Right forelimb (tissue), 1 donor: ENCODE data around the gene CARD10.

ENCODE experiments used
- DNase-seq: peaks from one replicate; pipeline ENCODE4 v3.0.0-alpha.2; 2018

CARD10 gene

DNA sequence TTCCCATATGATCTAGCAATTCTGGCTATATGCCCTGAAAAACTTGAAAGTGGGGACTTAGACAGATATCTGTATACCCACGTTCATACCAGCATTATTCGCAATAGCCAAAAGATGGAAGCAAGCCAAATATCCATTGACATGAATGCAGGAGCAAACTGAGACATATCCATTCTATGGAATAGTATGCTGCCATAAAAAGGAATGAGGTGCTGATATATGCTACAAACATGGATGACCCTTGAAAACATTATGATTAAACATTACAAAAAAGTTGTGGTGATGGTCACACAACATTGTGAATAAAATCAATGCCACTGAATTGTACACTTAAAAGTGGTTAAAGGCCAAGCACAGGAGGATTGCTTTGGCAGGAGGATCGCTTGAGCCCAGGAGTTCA lies 58.5 kb downstream of the CARD10 start:
- no peak for DNase-seq

DNA sequence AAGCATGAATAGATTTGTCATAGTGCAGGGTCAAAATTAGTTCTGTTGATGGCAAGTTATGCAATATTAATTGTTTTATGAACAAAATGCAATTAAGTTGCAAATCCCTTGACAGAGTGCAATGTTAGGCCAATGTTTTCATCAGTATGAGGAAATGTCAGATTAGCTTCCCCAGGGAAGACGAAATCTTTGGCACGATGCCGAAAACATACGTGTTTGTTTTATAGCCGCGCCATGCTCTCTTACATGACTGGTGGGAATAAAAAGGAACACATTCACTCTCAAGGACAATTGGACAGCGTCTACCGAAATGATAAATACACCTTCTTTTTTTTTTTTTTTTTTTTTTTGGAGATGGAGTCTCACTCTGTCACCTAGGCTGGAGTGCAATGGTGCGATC lies 60.0 kb downstream of the CARD10 start:
- DNase-seq, result no peak

DNA sequence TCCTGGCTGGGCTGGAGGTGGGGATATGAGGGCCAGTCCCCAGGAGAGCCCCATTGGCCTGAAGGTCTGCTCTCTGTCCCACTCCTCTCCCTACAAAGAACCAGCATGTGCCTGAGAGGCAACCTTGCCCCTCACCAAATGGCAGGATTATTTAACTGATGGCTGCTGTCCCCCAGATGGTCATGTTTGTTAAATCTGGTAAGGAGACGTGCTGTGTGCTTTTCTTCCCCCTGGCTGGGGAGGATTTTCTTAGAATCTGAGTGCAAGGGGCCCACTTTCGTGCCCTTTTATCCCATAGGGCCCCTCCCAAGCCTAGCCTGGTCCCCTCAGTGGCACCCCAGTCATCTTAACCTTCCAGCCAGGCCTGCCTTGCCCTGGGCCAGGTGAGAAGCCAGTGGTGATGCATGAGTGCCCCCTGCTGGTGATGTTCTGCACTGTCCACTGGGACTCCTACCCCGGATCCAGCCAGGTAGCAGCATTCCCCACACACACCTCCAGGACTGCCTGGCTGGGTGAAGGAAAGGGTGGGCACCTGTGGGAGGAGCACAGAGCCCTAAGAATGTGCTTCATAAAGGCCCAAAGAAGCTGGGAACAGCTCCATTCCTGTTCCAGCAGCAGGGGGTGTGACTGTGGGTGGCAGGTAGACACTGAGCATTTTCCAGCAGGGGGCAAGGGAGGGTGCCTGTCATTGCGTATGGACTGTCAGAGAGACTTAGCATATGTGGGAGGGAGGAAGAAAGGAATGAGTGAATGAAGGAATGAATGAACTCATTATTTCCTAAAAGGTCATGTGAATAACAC lies 61.9 kb downstream of the CARD10 start:
- DNase-seq, result peak; percentile 80

DNA sequence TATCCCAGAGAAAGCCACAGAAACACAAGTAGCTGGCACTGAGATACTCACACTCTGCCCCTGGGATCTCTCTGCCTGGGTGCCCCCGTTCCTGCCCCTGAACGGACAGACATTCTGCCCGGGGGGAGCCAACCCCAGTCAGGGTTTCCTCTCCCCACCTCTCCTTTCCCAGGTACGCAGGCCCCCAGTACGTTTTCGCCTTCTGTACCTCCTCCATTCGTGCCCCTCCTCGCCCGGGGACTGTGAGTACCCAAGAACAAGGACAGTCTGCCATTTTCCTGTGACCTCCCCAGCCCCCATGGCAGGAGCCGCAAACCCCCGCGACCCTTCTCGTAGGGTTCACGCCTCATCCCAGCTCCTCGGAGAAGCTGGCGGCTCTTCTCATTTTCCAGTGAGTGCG lies 62.9 kb downstream of the CARD10 start:
- DNase-seq, result no peak

DNA sequence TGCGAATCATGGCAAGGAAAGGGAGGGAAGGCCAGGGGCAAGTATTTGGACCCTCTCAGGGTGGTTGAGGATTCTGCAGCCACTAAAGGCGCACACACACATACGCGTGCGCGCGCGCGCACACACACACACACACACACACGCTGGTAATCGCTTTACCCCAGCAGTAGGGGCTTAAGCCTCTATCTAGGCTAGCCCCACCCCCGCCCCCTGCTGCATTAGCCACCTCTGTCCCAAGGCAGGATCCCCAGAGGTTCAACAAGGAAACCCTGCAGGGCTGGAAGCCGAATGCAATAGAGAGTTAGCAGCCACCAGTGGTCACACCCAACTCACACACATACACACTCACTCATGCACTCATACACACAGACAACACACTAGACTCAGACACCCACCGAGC lies 63.3 kb downstream of the CARD10 start:
- DNase-seq, result no peak

DNA sequence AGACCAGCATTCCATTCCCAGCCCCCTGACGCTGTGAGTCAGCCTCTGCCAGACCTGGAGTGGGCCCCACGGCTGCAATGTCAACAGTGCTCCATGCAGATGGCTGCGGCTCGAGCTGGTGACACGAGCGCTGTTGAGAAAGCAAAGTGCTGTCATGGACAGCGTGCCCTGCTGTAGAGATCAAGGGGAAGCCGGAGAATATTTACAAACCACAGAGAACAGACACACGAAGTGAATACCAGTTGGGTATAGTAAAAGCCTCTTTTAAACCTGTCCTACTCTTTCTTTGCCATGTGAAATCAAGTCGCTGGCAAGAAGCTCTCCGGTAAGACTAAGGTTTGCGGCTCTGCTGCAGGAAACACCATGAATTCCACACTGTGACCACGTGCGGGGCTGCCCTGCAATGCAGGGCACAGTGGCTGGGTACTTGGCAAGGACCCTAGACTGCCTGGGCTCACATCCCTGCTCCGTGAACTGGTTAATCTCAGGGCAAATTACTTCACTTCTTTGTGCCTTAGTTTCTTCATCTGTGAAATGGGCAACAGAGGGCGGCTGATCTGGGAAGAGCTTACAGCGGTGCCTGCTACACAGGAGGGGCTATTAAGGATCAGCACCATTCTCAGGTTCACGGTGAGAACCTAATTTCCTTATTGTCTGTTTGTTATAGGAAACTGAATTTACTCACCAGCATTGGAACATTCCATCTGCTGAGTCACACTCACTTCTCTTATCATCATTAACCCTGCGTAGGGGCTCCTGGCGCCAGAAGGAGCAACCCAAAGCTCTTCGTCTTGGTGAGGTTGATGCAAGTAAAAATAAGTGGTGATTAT lies 64.1 kb downstream of the CARD10 start:
- DNase-seq, result no peak

DNA sequence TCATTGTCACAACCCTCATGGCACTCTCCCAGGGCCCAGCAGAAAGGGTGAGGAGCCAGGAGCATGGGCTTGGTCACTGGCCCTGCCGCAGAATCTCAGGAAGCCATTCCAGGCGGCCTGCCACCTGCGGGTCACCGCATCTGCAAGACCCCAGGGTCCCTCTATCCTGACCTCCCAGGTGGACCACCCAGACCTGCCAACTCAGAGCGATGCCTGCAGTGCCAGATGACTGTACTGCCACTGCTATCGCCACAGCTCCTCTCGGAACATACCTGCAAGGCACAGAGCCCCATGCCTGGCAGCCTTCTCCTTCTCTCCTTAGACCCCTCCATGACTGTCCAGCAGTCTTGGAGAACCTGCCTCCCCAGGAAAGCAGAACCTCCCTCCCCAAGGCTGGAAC lies 65.5 kb downstream of the CARD10 start:
- no peak for DNase-seq

DNA sequence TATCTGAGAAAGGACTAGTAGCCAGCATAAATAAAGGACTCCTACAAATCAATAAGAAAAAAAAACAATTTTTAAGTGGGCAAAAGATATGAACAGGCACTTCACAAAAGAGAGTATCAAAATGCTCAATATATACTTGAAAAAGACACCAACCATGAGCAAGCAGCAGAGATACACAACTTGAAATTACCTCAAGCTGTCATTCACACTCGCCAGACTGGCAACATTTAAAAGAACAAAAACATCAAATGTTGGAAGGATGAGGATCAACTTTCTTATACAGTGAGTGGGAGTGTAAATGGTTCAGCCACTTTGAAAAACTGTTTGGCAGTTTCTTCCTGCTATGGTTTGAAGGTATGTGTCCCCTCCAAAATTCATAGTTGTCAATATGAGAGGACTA lies 68.0 kb downstream of the CARD10 start:
- no peak for DNase-seq

DNA sequence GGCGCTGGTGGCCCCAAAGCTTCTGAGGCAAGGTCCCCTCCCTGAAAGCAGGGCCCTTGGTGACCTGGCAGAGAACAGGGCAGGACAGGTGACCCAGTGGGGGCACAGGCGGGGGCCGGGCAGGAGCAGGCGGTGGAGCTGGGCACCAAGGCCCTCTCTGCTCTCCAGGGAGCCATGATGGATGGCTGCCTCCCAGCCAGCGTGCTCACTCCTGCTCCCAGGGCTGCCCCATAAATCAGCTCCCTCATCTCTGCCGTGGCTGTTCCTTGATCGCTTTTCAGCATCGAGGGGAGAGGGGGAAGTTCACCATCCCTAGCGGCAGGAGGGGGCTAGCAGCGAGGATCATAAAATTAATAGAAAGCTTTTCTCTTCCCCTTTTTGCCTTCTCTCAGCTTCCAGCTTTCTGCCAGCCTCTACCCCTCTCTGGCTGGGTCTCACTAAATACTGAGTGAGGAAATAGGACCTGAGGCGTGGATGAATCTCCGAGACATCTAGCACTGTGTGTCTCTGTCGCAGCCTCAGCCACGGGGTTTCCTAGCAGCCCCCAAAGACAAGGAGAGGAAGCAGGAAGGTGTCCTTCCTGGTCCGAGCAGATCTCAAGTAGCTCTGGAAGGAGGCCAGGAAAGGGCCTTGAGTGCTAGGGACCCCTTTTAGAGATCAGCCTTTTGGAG lies 69.7 kb downstream of the CARD10 start:
- DNase-seq, result no peak

DNA sequence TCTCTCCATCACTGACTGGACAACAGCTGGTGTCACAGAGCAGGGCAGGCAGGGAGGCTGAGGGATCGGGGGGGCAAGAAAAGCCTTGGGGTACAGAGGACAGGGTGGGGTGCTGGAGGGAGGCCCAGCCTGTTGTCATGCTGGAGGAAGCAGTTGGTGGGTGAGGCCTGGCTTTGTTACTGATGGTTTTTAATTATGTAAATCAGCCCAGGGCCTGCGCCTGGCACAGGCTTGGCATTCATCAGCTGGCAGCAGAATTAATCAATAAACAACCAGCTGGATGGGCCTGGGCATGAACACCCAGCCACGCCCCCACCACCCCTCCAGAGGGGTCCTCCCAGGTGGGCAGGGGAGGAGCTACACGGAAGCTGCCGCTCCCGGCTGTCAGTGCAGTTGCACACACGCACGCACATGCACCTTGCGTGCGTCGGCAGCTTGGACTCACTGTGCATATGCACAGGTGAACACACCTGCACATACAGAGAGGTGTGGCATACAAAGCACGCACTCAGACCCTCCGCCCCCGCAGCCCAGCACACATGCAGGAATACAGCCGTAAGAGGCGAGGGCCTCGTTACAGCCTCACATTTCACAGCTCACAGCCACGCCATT lies 70.6 kb downstream of the CARD10 start:
- no peak for DNase-seq

DNA sequence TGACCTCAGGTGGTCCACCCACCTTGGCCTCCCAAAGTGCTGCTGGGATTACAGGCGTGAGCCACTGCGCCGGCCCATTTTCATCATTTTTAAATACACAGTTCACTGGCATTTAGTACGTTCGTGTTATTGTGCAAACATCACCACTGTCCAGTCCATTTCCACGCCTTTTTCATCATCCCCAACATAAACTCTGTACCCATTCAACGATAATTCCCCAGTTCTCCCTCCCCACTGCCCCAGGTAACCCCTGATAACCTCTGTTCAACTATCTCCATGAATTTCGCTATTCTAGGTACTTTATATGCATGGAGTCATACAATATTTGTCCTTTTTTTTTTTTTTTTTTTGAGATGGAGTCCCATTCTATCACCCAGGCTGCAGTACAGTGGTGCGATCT lies 73.7 kb downstream of the CARD10 start:
- DNase-seq, result no peak

DNA sequence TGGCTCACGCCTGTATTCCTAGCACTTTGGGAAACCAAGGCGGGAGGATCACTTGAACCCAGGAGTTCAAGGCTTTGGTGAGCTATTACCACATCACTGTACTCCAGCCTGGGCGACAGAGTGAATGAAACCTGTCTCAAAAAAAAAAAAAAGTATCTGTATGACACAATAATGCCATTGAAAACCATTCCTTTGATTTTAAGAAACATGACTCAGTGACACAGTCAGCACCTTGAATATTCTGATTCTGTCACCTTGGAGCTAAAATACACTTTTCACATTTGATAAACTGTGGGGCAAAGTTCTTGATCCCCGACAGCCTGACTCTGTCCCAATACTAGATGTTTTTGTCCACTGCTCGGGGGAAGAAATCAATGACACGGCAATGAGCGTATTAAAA lies 75.2 kb downstream of the CARD10 start:
- no peak for DNase-seq

DNA sequence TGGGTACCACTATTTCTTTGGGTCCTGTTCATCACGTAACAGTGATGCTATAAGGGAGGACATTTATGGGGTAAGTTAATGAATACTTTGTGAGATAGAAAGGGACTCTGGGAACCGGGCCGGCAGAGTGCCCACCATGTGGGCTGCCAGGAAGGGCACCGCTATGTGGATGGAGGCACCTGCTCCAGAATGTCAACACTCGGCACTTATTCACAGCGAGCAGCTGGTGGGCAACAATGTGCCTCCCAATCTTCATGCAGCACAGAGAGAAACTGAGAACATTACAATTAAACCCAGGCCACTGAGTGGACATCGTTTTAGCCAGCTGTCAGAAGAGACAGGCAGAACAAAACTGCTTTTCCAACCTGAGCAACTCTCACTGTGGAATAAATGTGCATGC lies 76.1 kb downstream of the CARD10 start:
- DNase-seq, result no peak

DNA sequence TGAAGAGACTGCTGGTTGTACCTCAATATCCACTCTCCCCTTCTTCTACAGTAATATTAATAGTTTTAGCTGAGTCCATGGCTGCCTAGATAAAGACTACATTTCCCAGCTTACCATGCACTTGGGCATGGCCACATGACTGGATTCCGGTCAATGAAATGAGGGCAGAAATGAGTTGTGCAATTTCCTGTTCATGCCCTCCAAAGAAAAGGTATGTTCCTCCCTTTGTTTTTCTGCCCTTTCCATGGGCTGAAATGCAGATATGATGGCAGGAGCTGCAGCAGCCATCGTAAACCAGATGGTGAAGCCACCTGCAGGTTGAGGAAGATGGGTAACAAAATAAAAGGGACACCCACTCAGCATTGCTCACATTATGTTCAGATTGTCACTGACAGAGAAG lies 76.7 kb downstream of the CARD10 start:
- no peak for DNase-seq

DNA sequence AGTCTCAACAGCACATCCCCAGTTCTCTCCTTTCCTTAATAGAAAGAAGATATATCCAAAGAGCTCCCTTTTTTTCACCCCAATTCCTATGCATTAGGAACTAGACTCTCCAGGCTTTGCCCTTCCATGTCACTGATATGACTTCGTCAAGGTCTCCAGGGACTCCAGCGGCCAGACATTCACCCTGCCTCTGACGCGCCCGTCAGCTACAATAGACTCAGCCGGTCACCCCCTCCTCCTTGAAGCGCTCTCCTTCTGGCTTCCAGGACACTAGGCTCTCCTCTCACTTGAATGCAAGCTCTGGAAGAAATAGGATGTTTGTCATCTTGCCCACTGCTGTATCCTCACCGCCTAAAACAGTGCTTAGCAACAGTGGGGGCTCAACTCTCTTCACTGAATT lies 77.1 kb downstream of the CARD10 start:
- DNase-seq, result no peak

DNA sequence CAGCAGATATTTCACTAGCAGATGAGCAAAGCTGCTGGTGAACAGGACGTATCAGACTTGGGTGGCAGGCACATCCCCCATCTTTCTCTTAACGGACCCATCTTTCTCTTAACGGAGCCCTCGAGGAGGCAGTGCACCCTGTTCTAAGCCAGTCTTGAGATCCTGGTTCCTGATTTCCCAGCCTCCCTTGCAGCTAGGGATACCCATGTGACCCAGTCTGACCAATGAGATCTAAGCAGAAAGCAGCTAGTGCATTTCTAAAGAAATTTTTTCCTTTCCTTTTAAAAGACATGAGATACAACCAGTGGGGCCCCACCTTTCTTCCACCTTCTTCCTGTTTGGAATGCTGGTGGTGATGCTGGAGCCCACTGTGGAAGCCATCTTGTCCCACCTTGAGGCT lies 78.3 kb downstream of the CARD10 start:
- no peak for DNase-seq
